ENCODE data around the gene LIPC.

The LIPC gene

DNA sequence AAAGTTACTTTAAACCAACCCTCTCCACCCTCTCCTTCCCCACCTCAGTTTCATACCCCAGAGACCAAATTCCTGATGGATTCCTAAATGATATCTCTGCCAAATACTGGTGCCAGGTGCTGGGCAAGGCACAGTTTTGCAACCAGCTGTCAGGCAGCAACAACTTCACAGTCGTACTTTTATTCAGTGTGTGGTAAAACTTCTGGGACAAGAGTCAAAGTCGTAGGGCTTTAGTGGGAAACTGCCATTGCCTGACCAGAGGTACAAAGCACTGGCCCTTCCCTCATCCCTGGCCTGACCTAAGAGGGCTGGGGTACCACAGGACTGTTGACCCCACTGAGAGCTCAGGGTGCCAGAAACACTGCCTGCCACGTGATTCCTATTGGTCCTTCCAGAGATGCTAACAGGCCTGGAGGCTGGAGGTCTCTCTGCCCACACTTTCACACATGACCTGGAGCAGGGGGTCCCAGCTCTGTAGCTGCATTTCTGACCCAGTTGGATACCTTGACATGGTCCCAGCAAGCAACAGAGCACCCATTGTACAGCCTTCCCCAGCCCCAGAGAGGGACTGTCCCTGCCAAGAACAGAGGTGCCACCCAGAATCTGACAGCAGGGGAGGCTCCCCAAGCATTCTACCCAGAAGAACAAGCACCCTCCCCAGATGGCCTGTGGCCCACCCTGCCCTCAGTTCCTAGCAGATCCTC lies 59.9 kb downstream of the LIPC start:
- no peaks in the 10 kb centered on the region for H3K36me3 ChIP-seq (ENCODE audit: insufficient read depth, low read length)
- H2AFZ ChIP-seq (ENCODE audit: low read depth, low read length) = no peak overlapping the region
- peaks cover 3% of the 10 kb centered on the region for H3K4me1 ChIP-seq (ENCODE audit: insufficient read depth, low read length)
- peaks cover 2% of the 10 kb centered on the region for H3K9me3 ChIP-seq (ENCODE audit: low read length)
- H3K27me3 ChIP-seq (ENCODE audit: insufficient read depth, low read length) = no peaks in the 10 kb centered on the region
- no peak overlapping the region for H3K4me3 ChIP-seq (ENCODE audit: low read length)

DNA sequence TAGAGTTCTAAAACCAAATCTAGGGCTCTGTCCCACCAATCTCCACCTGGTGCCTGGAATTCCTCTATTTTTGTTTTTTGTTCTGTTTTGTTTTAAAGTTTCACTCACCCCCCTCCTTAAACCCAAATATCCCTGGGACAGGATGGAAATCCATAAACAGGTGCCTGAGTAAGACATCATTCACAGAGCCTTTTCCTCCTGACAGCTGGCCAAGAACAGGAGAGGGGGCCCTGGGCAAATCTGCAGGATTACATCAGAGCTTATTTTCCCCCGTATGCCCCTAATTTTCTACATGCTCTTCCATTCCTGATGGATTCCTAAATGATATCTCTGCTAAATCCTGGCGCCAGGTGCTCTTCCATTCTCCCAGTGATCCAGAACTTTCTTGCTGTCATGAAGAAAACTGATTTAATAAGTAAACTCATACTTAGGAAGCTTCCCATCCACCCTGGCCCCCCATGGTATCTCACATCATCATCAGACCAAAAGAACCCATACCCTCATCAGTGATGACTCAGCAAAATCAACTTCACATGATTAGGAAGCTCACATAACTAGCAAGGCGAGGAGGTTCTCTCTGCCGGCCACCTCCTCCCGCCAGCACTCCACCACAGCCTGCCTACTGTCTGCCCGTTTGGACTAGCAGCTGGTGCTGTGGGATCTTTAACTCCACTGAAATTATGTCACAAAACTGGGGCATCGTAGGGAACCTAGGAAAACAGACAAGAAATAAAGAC lies 61.0 kb downstream of the LIPC start:
- H3K4me3 ChIP-seq (ENCODE audit: low read length) = no peak overlapping the region
- peaks cover under 1% of the 10 kb centered on the region for H3K4me1 ChIP-seq (ENCODE audit: insufficient read depth, low read length)
- H3K36me3 ChIP-seq (ENCODE audit: insufficient read depth, low read length) = no peaks in the 10 kb centered on the region
- no peaks in the 10 kb centered on the region for H3K27me3 ChIP-seq (ENCODE audit: insufficient read depth, low read length)
- H2AFZ ChIP-seq (ENCODE audit: low read depth, low read length) = no peak overlapping the region
- H3K9me3 ChIP-seq (ENCODE audit: low read length) = peaks cover 2% of the 10 kb centered on the region

DNA sequence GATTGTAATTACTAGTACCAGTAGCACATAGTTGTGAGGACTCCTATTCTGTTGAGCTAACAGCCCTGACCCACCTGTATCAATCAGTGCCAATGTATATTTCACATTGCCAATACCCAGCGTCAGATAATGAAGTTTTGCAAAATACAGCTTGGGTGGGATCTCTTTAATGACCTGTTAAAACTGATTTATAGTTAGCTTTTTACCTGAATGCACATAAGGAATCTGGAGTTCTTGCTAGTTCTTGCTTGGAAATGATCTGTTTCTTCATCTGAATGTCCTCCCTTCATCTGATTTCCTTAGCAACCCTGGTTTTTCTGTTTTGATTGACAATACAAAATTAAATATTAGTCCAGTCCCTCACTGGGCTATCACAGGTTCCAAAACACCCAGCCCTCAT lies 62.8 kb downstream of the LIPC start:
- H3K9me3 ChIP-seq (ENCODE audit: low read length) = no peaks in the 10 kb centered on the region
- H2AFZ ChIP-seq (ENCODE audit: low read depth, low read length) = no peak overlapping the region
- no peaks in the 10 kb centered on the region for H3K36me3 ChIP-seq (ENCODE audit: insufficient read depth, low read length)
- no peaks in the 10 kb centered on the region for H3K4me1 ChIP-seq (ENCODE audit: insufficient read depth, low read length)
- H3K27me3 ChIP-seq (ENCODE audit: insufficient read depth, low read length) = no peaks in the 10 kb centered on the region
- H3K4me3 ChIP-seq (ENCODE audit: low read length) = no peak overlapping the region

DNA sequence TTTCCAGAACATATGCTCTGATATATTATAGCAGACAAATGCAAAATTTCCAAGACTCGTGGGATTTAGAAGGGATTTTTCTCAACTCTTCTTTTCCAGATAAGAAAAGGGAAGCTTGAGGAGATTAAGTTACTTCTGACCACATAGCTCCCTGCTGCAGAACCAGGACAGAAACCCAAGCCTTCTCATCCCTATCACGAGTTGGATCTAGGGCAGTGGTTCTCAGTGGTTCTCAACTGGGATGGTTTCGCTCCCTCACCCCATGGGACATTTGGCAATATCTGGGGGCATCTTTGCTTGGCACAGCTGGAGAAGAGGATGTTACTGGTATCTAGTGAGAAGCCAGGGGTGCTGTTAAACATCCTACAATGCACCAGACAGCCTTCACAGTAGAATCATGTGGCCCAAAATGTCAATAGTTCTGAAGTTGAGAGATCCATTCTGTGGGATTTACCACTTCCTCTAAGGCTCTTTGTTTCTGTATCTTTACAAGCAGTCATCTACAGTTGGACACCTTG lies 64.2 kb downstream of the LIPC start:
- Histone ChIP-seq H3K27me3 (ENCODE audit: insufficient read depth, low read length) (peaks cover 5% of the 10 kb centered on the region), H3K9me3 (ENCODE audit: low read length) (no peaks in the 10 kb centered on the region), H3K4me1 (ENCODE audit: insufficient read depth, low read length) (no peaks in the 10 kb centered on the region), H3K36me3 (ENCODE audit: insufficient read depth, low read length) (no peaks in the 10 kb centered on the region), H2AFZ (ENCODE audit: low read depth, low read length) (no peak overlapping the region), H3K4me3 (ENCODE audit: low read length) (no peak overlapping the region)

DNA sequence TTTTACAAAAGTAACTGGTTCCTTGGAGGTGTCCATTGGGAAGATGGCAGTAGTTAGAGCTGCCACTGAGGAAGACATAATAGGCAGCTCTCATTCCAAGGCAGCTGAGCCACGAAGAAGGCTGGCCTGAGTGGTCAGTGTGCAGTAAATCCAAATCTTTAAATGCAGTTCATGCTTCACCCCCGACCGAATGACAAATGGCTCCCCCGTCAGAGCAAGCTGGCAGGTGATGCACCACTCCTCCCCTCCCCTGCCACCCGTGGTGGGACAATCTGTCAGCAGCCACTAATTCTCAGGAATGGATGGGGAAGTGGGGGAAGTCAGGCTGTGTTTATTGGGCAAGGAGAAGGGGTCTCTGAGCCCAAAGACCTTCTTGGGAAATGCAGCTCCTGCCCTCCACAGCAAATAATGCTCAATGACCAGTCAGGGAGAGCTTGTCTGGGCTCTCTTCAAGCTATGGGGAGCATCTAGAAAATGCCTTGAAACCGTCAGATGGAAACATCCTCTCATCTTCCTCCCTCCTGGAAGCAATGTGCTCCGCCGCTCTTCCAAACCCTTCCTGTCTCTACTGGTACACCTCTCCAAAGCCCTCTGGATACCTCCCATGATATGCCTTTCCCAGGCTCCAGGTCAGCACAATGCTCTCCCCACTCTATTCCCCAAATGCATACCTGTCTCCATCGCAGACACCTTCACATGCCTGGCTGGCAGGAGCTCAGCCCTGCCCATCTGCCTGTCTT lies 65.4 kb downstream of the LIPC start:
- H3K4me1 ChIP-seq (ENCODE audit: insufficient read depth, low read length) = no peaks in the 10 kb centered on the region
- H2AFZ ChIP-seq (ENCODE audit: low read depth, low read length) = no peak overlapping the region
- H3K36me3 ChIP-seq (ENCODE audit: insufficient read depth, low read length) = no peaks in the 10 kb centered on the region
- H3K27me3 ChIP-seq (ENCODE audit: insufficient read depth, low read length) = peaks cover 7% of the 10 kb centered on the region
- no peak overlapping the region for H3K4me3 ChIP-seq (ENCODE audit: low read length)
- H3K9me3 ChIP-seq (ENCODE audit: low read length) = no peaks in the 10 kb centered on the region

DNA sequence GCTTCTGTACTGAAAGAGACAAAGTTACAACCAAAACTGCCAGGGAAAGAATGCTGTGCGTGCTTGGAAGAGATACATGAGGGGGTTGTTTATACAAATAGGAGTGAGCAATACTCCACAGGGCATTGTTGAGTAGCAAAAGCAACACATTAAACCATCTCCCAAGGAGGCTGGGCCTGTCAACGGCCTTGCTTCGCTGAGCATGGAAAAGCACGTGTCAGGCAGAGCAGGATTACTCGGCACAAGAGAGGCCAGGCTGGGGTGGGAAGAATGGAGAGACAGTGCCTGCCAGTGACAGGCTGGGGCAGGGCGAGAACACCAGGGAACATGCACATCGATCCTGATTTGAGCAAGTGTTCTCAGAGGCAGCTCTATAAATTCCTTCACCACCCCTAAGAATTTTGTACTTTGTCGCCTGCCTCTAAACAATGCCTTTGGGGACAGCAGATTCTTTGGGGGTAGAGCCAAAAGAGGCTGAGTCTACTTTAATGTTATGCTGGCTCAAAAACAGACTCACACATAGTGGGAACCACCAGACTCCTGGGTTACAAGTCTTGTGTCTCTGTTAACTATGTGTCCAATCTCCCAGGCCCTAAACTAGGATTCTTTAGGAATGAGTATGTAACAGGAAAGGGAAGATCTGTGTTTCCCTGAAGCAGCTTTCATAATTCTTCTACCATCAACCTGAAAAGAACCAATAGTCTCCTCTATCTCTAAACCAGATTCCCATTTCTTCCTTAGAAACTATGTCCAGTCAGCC lies 67.2 kb downstream of the LIPC start:
- no peaks in the 10 kb centered on the region for H3K9me3 ChIP-seq (ENCODE audit: low read length)
- no peaks in the 10 kb centered on the region for H3K36me3 ChIP-seq (ENCODE audit: insufficient read depth, low read length)
- H3K4me1 ChIP-seq (ENCODE audit: insufficient read depth, low read length) = no peaks in the 10 kb centered on the region
- H2AFZ ChIP-seq (ENCODE audit: low read depth, low read length) = no peak overlapping the region
- peaks cover 7% of the 10 kb centered on the region for H3K27me3 ChIP-seq (ENCODE audit: insufficient read depth, low read length)
- H3K4me3 ChIP-seq (ENCODE audit: low read length) = no peak overlapping the region

DNA sequence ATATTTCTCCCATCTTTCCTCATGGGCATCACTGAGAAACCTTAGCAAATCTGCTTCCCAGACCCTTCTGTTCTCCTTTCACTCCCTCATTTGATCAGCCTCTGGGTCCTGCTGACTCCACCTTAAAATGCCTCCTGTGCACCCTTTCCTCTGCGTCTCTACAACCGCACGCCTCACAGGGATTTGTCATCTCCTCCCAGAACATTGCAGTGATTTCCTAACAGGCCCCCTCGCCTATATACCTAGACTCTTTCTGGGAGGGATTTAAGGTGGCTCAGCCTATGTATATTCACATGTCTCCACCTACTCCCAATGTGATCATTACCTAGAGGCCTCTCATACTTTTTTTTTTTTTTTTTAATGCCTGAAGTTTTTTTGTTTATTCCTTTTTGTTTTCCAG lies 69.2 kb downstream of the LIPC start:
- no peaks in the 10 kb centered on the region for H3K9me3 ChIP-seq (ENCODE audit: low read length)
- H3K36me3 ChIP-seq (ENCODE audit: insufficient read depth, low read length) = no peaks in the 10 kb centered on the region
- H3K4me3 ChIP-seq (ENCODE audit: low read length) = no peak overlapping the region
- no peak overlapping the region for H2AFZ ChIP-seq (ENCODE audit: low read depth, low read length)
- no peaks in the 10 kb centered on the region for H3K4me1 ChIP-seq (ENCODE audit: insufficient read depth, low read length)
- peaks cover 7% of the 10 kb centered on the region for H3K27me3 ChIP-seq (ENCODE audit: insufficient read depth, low read length)

DNA sequence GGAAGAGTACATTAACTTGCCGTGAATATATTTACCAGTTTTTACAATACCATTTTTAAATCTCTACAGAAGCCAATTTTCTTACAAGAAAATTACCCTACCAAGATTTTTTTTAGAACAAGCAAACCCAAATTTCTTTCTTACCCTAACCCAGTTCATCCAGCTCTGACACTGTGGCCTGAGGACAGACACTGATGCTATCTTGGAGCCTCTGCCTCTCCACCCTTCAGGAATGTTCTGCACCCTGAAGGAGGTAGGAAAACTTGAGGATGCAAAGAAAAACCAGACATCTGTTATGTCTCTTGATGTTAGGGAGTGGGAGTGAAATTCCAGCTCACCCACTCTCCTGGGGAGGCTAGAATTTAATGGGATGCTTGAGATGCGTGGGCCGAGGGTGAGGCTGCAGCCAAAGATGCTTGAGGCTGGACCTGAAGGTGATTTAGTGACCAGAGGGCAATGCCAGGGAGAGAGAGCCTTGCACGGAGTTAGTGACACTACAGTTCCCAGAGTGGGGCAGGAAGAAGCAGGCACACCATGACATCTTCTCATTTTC lies 69.9 kb downstream of the LIPC start:
- no peaks in the 10 kb centered on the region for H3K36me3 ChIP-seq (ENCODE audit: insufficient read depth, low read length)
- H3K9me3 ChIP-seq (ENCODE audit: low read length) = no peaks in the 10 kb centered on the region
- H2AFZ ChIP-seq (ENCODE audit: low read depth, low read length) = no peak overlapping the region
- H3K4me1 ChIP-seq (ENCODE audit: insufficient read depth, low read length) = no peaks in the 10 kb centered on the region
- peaks cover 7% of the 10 kb centered on the region for H3K27me3 ChIP-seq (ENCODE audit: insufficient read depth, low read length)
- H3K4me3 ChIP-seq (ENCODE audit: low read length) = no peak overlapping the region

DNA sequence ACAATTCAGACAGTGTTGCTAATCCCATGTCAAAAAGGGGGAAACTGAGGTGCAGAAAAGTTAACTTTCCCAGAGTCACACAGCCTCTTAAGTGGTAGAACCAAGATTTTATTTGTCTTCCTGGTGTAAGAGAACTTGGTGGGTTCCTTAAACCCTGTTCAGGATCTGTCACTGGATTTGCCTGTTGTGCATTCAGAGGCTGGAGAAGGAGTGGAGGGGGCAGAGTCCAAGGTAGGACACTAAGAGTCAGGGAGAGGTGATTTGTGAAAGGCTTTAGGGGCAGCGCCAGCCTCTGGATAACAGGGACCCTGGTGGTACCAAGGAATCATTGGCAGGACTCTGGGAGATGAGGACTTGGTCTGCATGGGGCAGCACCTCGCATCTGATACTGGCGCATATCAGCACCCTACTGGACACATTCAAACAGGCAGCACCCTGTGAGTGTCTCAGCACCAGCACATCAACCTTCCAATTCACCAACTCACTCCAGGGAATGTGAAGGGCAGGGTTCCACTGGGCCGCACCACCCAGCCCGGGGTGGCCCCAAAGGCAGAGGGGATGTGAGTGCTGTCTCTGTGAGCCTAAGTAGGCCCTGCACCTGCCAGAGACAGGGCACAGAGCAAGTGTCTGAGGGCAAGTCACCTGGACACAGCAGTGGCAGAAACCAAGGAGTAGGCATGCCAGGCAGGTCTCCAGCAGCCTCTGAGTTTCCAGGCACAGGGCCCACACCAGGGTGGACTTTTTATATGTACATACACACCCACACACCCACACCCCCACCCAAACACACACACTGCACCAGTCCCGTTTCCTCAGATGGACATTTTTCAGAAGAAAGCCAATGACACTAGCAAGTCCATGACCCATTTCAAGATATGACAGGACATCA lies 71.6 kb downstream of the LIPC start:
- Histone ChIP-seq H3K4me1 (ENCODE audit: insufficient read depth, low read length) (no peaks in the 10 kb centered on the region), H3K36me3 (ENCODE audit: insufficient read depth, low read length) (no peaks in the 10 kb centered on the region), H3K4me3 (ENCODE audit: low read length) (no peak overlapping the region), H3K9me3 (ENCODE audit: low read length) (no peaks in the 10 kb centered on the region), H3K27me3 (ENCODE audit: insufficient read depth, low read length) (peaks cover 7% of the 10 kb centered on the region), H2AFZ (ENCODE audit: low read depth, low read length) (no peak overlapping the region)

DNA sequence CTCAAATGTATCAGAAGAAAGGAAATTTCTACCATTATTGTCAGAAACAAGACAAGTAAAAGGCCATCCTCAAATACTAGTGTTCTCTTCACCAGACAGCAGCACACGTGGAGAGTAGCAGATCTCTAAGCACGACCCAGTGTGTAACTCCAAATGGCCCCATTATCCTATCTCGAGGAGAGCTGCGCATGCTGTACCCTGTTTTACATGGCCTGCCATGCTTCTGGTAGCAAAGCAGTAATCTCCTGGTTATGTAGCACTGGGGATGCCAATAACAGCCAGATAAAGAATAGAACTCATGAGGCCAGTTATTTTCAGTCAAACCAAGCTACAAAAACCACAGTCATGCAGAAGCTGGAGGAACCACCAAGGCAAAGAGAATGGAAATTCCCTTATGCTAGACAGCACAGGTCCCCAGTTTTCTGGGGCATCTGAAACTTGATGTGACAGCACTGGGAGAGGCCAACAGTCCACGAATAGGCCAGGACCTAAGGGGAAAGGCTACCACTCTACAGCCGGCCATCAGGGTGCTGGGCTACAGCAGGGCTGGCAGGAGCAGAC lies 73.0 kb downstream of the LIPC start:
- H3K36me3 ChIP-seq (ENCODE audit: insufficient read depth, low read length) = no peaks in the 10 kb centered on the region
- peaks cover 7% of the 10 kb centered on the region for H3K27me3 ChIP-seq (ENCODE audit: insufficient read depth, low read length)
- no peak overlapping the region for H2AFZ ChIP-seq (ENCODE audit: low read depth, low read length)
- H3K9me3 ChIP-seq (ENCODE audit: low read length) = no peaks in the 10 kb centered on the region
- no peaks in the 10 kb centered on the region for H3K4me1 ChIP-seq (ENCODE audit: insufficient read depth, low read length)
- no peak overlapping the region for H3K4me3 ChIP-seq (ENCODE audit: low read length)

DNA sequence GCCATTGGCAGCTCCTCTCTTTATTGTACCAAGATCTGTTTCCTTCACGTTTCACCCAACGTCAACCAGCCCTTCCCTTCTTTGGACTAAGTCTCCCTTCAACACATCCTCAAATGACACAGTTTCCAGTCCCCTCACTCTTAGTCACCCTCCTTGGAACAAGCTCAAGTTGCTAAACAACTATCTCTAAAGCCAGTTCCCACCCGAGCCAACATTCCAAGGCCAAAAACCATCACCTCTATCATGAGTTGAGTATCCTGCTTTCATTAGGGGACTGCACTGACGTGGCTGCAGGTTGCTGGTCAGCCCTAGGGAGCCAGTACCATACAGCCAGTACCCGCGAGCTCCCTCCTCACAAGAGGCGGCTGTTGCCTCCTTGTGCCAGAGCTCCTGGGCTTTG lies 73.8 kb downstream of the LIPC start:
- Histone ChIP-seq H3K4me1 (ENCODE audit: insufficient read depth, low read length) (no peaks in the 10 kb centered on the region), H2AFZ (ENCODE audit: low read depth, low read length) (no peak overlapping the region), H3K4me3 (ENCODE audit: low read length) (no peak overlapping the region), H3K36me3 (ENCODE audit: insufficient read depth, low read length) (no peaks in the 10 kb centered on the region), H3K27me3 (ENCODE audit: insufficient read depth, low read length) (peaks cover 2% of the 10 kb centered on the region), H3K9me3 (ENCODE audit: low read length) (no peaks in the 10 kb centered on the region)

All from neuron (in vitro differentiated cells).